Nephron (organoid): ENCODE data around the gene LIPT1.
A peak's percentile ranks its signal among the peaks of the same experiment; 100 is the strongest.

Experiments
- H3K27ac Mint-ChIP-seq, 3 experiments: 2 replicates each; pipeline ENCODE4 v1.8.0; 2020; ENCODE audit warnings: mixed read lengths in 3 of 3, mild to moderate bottlenecking in 2 of 3, moderate library complexity in 1 of 3
- H3K27me3 Mint-ChIP-seq: 2 replicates; pipeline ENCODE4 v1.8.0; 2021; ENCODE audit warnings: low read depth, mild to moderate bottlenecking, moderate library complexity, mixed read lengths
- H3K36me3 Mint-ChIP-seq: 2 replicates; pipeline ENCODE4 v1.8.0; 2020; ENCODE audit warnings: low read depth, mixed read lengths
- H3K4me1 Mint-ChIP-seq: 2 replicates; pipeline ENCODE4 v1.8.0; 2020; ENCODE audit warnings: mixed read lengths
- H3K4me3 Mint-ChIP-seq, 3 experiments: 2 replicates each; pipeline ENCODE4 v1.8.0; 2020; ENCODE audit warnings: mild to moderate bottlenecking in 3 of 3, mixed read lengths in 3 of 3, moderate library complexity in 2 of 3
- H3K9me3 Mint-ChIP-seq: 2 replicates; pipeline ENCODE4 v1.8.0; 2020; ENCODE audit warnings: mixed read lengths
- CTCF ChIP-seq, 3 experiments: fragments of 200-600 bp; sonication (generic); IDR thresholded peaks; one replicate each; pipeline ENCODE4 v1.5.0; 2021; ENCODE audit warnings: antibody characterized with exemption in 3 of 3; ENCODE audit not compliant: unreplicated experiment in 3 of 3

LIPT1 gene

GRCh38 chr2:99150706-99151105 is 4.1 kb upstream of the LIPT1 start:
- peak overlapping the region in 1 of 3 experiments; percentile 11 for H3K4me3 Mint-ChIP-seq
- no peaks in the 10 kb centered on the region for H3K36me3 Mint-ChIP-seq
- H3K4me1 Mint-ChIP-seq, result peaks cover 17% of the 10 kb centered on the region
- no peaks in the 10 kb centered on the region for H3K9me3 Mint-ChIP-seq
- H3K27me3 Mint-ChIP-seq, result no peaks in the 10 kb centered on the region
- H3K27ac Mint-ChIP-seq, result no peak overlapping the region
- TF ChIP-seq CTCF (IDR thresholded peaks at IDR 0.05; ENCODE audit: unreplicated experiment in 3 of 3), result no peak

DNA sequence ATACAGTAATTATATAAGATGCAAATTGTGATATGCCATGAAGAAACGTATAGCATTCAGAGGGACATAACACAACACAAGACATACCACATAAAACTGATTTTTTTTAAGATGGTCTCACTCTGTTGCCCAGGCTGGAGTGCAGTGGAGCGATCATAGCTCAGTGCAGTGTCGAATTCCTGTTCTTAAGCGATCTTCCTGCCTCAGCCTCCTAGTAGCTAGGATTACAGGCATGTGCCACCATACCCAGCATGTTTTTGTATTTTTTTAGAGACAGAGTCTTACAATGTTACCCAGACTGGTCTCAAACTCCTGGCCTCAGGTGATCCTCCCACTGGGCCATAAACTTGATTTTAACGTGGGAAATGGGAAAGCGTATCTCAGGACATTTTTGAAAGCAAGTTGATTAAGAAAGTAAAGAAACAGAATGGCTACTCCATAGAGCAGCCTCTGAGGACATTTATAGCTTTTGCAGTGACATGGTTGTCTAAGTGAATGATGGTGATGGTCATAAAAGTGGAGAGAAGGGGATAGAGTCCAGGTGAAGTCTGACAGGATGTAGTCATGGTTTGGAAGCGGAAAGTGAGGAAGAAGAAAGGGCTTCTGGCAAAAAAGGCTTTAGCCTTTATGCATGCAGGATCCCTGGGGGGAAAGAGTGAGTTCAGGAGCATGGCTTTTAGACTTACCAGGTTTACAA is 2.4 kb upstream of the LIPT1 start:
- Mint-ChIP-seq H3K27me3 (no peaks in the 10 kb centered on the region), H3K27ac (no peak overlapping the region), H3K4me3 (no peak overlapping the region), H3K9me3 (no peaks in the 10 kb centered on the region), H3K4me1 (peaks cover 23% of the 10 kb centered on the region), H3K36me3 (peaks cover 7% of the 10 kb centered on the region)
- no peak for TF ChIP-seq CTCF (IDR thresholded peaks at IDR 0.05; ENCODE audit: unreplicated experiment in 3 of 3)

GRCh38 chr2:99153921-99154604 is 704 bp upstream of the LIPT1 start:
- H3K36me3 Mint-ChIP-seq, result peaks cover 17% of the 10 kb centered on the region
- H3K27ac Mint-ChIP-seq, result peak overlapping the region in 1 of 3 experiments; percentile 86
- TF ChIP-seq CTCF (IDR thresholded peaks at IDR 0.05; ENCODE audit: unreplicated experiment in 3 of 3), result no peak
- peaks cover 27% of the 10 kb centered on the region for H3K4me1 Mint-ChIP-seq
- no peaks in the 10 kb centered on the region for H3K9me3 Mint-ChIP-seq
- no peaks in the 10 kb centered on the region for H3K27me3 Mint-ChIP-seq
- no peak overlapping the region for H3K4me3 Mint-ChIP-seq

GRCh38 chr2:99156891-99157290 is 2.1 kb downstream of the LIPT1 start:
- no peaks in the 10 kb centered on the region for H3K27me3 Mint-ChIP-seq
- H3K4me3 Mint-ChIP-seq, result peak overlapping the region; percentile 63 to 78 (median 77)
- no peaks in the 10 kb centered on the region for H3K9me3 Mint-ChIP-seq
- no peak for TF ChIP-seq CTCF (IDR thresholded peaks at IDR 0.05; ENCODE audit: unreplicated experiment in 3 of 3)
- H3K27ac Mint-ChIP-seq, result peak overlapping the region in 2 of 3 experiments; percentile 9 to 35
- H3K4me1 Mint-ChIP-seq, result peaks cover 27% of the 10 kb centered on the region
- H3K36me3 Mint-ChIP-seq, result peaks cover 29% of the 10 kb centered on the region

DNA sequence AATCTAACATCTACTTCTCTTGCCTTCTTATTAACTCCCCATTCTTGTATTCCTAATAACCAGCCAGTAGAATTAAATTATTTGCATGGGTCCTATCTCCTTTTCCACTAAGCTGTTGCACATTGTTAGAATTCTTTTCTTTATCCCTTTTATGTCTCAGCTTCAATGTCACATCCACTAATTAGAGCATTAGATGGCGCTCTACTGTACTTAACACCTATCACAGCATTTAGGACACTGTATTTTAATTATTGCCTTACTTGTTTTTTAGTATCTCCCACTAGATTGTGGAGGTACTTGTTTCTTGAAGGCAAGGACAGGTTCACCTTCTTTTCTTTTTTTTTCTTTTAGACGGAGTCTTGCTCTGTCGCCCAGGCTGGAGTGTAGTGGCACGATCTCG is 3.8 kb downstream of the LIPT1 start:
- H3K27ac Mint-ChIP-seq, result peak overlapping the region in 1 of 3 experiments; percentile 36
- peaks cover 34% of the 10 kb centered on the region for H3K36me3 Mint-ChIP-seq

More for the DNA sequence above, 3.8 kb downstream of the LIPT1 start:
- H3K4me1 Mint-ChIP-seq, result peaks cover 27% of the 10 kb centered on the region
- no peaks in the 10 kb centered on the region for H3K9me3 Mint-ChIP-seq
- peak overlapping the region; percentile 3 to 65 (median 52) for H3K4me3 Mint-ChIP-seq
- no peaks in the 10 kb centered on the region for H3K27me3 Mint-ChIP-seq
- no peak for TF ChIP-seq CTCF (IDR thresholded peaks at IDR 0.05; ENCODE audit: unreplicated experiment in 3 of 3)
